ENCODE results near the gene TRAM2. TPM values are rescaled to one million over a fixed set of nuclear protein-coding genes. Genes with fewer than 3 reads are reported as not detected.

TRAM2 gene
- 97.6 and 101 TPM in 2 replicates for total RNA-seq

GRCh38 chr6:52577022-52577777, at the start of gene TRAM2:
Gene TRAM2, minus strand, starts transcription at chr6:52577060. Its CDS starts 145 bp downstream, at chr6:52576915.

Other genes starting within 250 kb of the TRAM2 start
- 6.0 and 18.9 TPM in 2 replicates for gene PAQR8, start 214.9 kb downstream of the TRAM2 start, total RNA-seq
- 18.2 and 23.0 TPM in 2 replicates for gene EFHC1, start 156.7 kb downstream of the TRAM2 start, total RNA-seq
- 24.2 and 27.3 TPM in 2 replicates for gene TMEM14A, start 94.1 kb upstream of the TRAM2 start, total RNA-seq
- not detected in 2 replicates for gene GSTA2, start 186.4 kb upstream of the TRAM2 start, total RNA-seq
- not detected in 2 replicates for gene GSTA1, start 226.8 kb upstream of the TRAM2 start, total RNA-seq

Measured in thoracic aorta endothelial cell (primary cell).